Measurements from ENCODE around the gene TTC9. TPM values are rescaled to one million over a fixed set of nuclear protein-coding genes. Genes with fewer than 3 reads are reported as not detected.

TTC9 gene
- total and polyA plus RNA-seq, 4 experiments from 2014 or later: 9.2 to 25.9 (median 20.8) TPM

DNA sequence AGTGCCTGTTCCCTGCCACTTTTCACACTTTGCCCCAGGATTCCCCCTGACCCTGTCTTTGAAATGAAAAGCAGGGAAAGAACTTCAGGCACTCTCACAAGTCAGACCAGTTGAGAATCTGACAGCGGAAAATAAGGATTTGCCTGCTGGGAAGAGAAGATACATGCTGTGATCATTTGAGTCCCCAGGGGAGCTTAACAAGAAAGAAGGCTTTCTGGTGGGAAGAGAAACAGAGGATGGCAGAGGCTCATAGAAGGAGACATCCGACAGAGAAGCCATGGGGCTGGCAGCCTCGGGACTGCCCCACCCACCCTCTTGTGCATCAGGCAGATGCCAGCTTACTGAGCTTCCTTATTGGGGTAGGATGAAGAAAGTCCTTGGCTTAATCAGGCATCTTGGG, 11.9 kb downstream of the TTC9 start:
- intact Hi-C loops (cut with micrococcal nuclease): loop anchor here (2.0 kb wide), 1 partner anchor 53 kb away; the partner anchor contains the start of gene MED6

DNA sequence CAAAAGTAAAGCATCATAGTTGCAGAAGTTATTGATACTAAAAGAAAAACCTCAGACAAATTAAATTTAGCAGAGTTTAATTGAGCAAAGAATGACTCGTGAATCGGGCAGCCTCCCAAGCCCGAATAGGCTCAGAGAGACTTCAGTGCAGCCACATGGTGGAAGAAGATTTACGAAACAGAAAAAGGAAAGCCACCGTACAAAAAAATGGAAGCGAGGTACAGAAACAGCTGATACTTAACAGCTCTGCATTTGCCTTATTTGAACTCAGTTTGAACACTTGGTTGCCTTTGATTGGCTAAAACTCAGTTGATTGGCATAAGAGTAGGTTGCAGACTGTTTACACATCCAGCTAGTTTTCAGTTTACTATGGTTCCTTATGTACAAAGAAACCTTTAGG, 12.9 kb downstream of the TTC9 start:
- CTCF ChIA-PET (ENCODE audit: partially characterized antibody): interaction anchor here (0.7 to 13.1 kb wide), 6 partner anchors 14 to 164 kb away, joined by 3 to 155 read pairs (median 4); partner anchors contain the start of genes MED6 and TTC9
- Histone ChIP-seq H3K9me3 (ENCODE audit: control insufficient read depth in 1 of 2, low read length in 2 of 2) (no peaks in the 10 kb centered on the region), H3K36me3 (ENCODE audit: insufficient read depth, low read length) (no peaks in the 10 kb centered on the region), H3K4me1 (ENCODE audit: insufficient read depth, low read length) (peaks cover 88% of the 10 kb centered on the region), H3K27me3 (ENCODE audit: insufficient read depth, low read length) (no peaks in the 10 kb centered on the region), H3K4me3 (ENCODE audit: low read length in 2 of 2) (peak overlapping the region in 1 of 2 donors; percentile 41), H3K27ac (ENCODE audit: low read depth, low read length) (peak overlapping the region; percentile 77)
- POLR2A ChIA-PET (ENCODE audit: partially characterized antibody): interaction anchor here (0.6 to 13.2 kb wide), 6 partner anchors 11 to 253 kb away, joined by 3 to 363 read pairs (median 3); partner anchors contain the start of genes MED6, PCNX1 and TTC9
- Mint-ChIP-seq H3K9me3 (peaks cover 0 to 2% (median 0%) of the 10 kb centered on the region in 8 donors), H3K27ac (peak overlapping the region; percentile 93 to 99 (median 99)), H3K27me3 (no peaks in the 10 kb centered on the region), H3K4me1 (peaks cover 68 to 96% (median 85%) of the 10 kb centered on the region in 4 donors), H3K36me3 (peaks cover 25 to 26% of the 10 kb centered on the region in 2 donors), H3K4me3 (peak overlapping the region; percentile 76 to 95 (median 85))
- intact Hi-C loops (cut with micrococcal nuclease): loop anchor here (1.0 to 2.0 kb wide), 2 partner anchors 13 to 54 kb away; partner anchors contain the start of genes MED6 and TTC9
- peak; percentile 21 to 47 (median 34) for DNase-seq

More for the DNA sequence above, 11.9 kb downstream of the TTC9 start:
- H3K27ac Mint-ChIP-seq: peak overlapping the region; percentile 92 to 99 (median 98)
- no peaks in the 10 kb centered on the region for H3K9me3 Mint-ChIP-seq
- Histone ChIP-seq H3K36me3 (ENCODE audit: insufficient read depth, low read length) (no peaks in the 10 kb centered on the region), H3K4me3 (ENCODE audit: low read length in 2 of 2) (no peak overlapping the region), H3K27ac (ENCODE audit: low read depth, low read length) (peak overlapping the region; percentile 30), H3K27me3 (ENCODE audit: insufficient read depth, low read length) (no peaks in the 10 kb centered on the region), H3K4me1 (ENCODE audit: insufficient read depth, low read length) (peaks cover 87% of the 10 kb centered on the region), H3K9me3 (ENCODE audit: control insufficient read depth in 1 of 2, low read length in 2 of 2) (no peaks in the 10 kb centered on the region)
- H3K4me3 Mint-ChIP-seq: peak overlapping the region; percentile 15 to 77 (median 56)
- peaks cover 64 to 96% (median 85%) of the 10 kb centered on the region in 4 donors for H3K4me1 Mint-ChIP-seq
- ChIA-PET CTCF (ENCODE audit: partially characterized antibody) (interaction anchor here (13.1 kb wide), 1 partner anchor 13 kb away, joined by 155 read pairs; the partner anchor contains the start of gene TTC9), POLR2A (ENCODE audit: partially characterized antibody) (interaction anchor here (1.1 to 13.2 kb wide), 2 partner anchors 10 to 66 kb away, joined by 4 to 363 read pairs; partner anchors contain the start of gene TTC9)
- H3K36me3 Mint-ChIP-seq: peaks cover 27 to 29% of the 10 kb centered on the region in 2 donors
- no peak for DNase-seq
- H3K27me3 Mint-ChIP-seq: no peaks in the 10 kb centered on the region

DNA sequence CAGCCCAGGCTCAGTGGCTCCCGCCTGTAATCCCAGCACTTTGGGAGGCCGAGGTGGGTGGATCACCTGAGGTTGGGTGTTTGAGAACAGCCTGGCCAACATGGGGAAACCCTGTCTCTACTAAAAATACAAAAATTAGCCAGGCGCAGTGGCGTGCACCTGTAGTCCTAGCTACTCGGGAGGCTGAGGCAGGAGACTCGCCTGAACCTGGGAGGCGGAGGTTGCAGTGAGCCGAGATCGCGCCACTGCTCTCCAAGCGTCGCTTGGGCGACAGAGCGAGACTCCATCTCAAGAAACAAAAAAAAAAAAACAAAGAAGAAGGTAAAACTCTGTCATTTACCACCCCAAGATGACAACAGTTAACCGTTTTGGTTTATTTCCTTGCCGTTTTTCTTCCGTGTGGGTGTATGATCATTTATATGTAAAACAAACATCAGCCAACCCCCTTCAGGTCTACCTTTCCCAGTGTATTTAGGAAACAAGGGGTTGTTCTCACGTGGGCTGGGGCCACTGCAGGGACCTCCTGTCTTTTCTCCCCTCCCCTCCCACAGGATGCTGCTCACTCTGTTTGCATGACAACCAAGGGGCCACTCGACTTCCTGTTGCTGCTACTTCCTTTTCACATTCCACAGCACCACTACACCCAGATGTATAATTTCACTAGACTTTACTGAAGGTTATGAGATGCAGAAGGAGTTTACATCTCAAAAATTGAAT, 13.6 kb downstream of the TTC9 start:
- H3K36me3 Mint-ChIP-seq: peaks cover 22% of the 10 kb centered on the region in 2 donors
- Histone ChIP-seq H3K36me3 (ENCODE audit: insufficient read depth, low read length) (no peaks in the 10 kb centered on the region), H3K9me3 (ENCODE audit: control insufficient read depth in 1 of 2, low read length in 2 of 2) (no peaks in the 10 kb centered on the region), H3K27ac (ENCODE audit: low read depth, low read length) (peak overlapping the region; percentile 77), H3K4me1 (ENCODE audit: insufficient read depth, low read length) (peaks cover 90% of the 10 kb centered on the region), H3K4me3 (ENCODE audit: low read length in 2 of 2) (peak overlapping the region in 1 of 2 donors; percentile 41), H3K27me3 (ENCODE audit: insufficient read depth, low read length) (no peaks in the 10 kb centered on the region)
- POLR2A ChIA-PET (ENCODE audit: partially characterized antibody): interaction anchor here (0.6 to 13.2 kb wide), 6 partner anchors 10 to 252 kb away, joined by 3 to 363 read pairs (median 3); partner anchors contain the start of genes MED6, PCNX1 and TTC9
- H3K9me3 Mint-ChIP-seq: peaks cover 0 to 2% (median 0%) of the 10 kb centered on the region in 8 donors
- H3K4me1 Mint-ChIP-seq: peaks cover 70 to 96% (median 87%) of the 10 kb centered on the region in 4 donors
- H3K27ac Mint-ChIP-seq: peak overlapping the region; percentile 93 to 99 (median 99)
- DNase-seq: peak; percentile 82 to 92 (median 86)
- no peaks in the 10 kb centered on the region for H3K27me3 Mint-ChIP-seq
- CTCF ChIA-PET (ENCODE audit: partially characterized antibody): interaction anchor here (0.7 to 13.1 kb wide), 7 partner anchors 14 to 163 kb away, joined by 3 to 155 read pairs (median 3); partner anchors contain the start of genes MED6 and TTC9
- peak overlapping the region; percentile 76 to 95 (median 85) for H3K4me3 Mint-ChIP-seq
- intact Hi-C loops (cut with micrococcal nuclease): loop anchor here (1.0 to 2.0 kb wide), 2 partner anchors 14 to 54 kb away; partner anchors contain the start of genes MED6 and TTC9

DNA sequence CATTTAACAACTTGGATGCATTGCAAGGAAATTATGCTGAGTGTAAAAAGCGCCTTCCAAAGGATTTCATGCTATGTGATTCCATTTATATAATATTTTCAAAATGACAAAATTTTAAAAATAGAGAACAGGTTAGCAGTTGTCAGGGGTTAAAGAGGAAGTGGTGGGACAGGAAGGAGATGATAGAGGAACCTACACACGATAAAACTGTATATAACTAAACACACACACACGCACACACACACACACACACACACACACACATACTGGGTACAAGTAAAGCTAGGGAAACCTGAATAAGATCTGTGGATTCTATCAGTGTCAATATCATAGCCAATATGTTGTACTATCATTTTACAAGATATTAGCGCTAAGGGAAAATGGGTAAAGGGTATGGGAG, 17.2 kb downstream of the TTC9 start:
- peak in 4 of 5 donors; percentile 22 to 55 (median 36) for DNase-seq
- Histone ChIP-seq H3K36me3 (ENCODE audit: insufficient read depth, low read length) (no peaks in the 10 kb centered on the region), H3K4me1 (ENCODE audit: insufficient read depth, low read length) (peaks cover 89% of the 10 kb centered on the region), H3K27ac (ENCODE audit: low read depth, low read length) (peak overlapping the region; percentile 30), H3K9me3 (ENCODE audit: control insufficient read depth in 1 of 2, low read length in 2 of 2) (no peaks in the 10 kb centered on the region), H3K4me3 (ENCODE audit: low read length in 2 of 2) (peak overlapping the region in 1 of 2 donors; percentile 16), H3K27me3 (ENCODE audit: insufficient read depth, low read length) (no peaks in the 10 kb centered on the region)
- Mint-ChIP-seq H3K4me3 (peak overlapping the region; percentile 37 to 82 (median 75)), H3K27ac (peak overlapping the region; percentile 92 to 98 (median 95)), H3K9me3 (peaks cover 0 to 2% (median 0%) of the 10 kb centered on the region in 8 donors), H3K4me1 (peaks cover 76 to 94% (median 87%) of the 10 kb centered on the region in 4 donors), H3K36me3 (peaks cover 13 to 14% of the 10 kb centered on the region in 2 donors), H3K27me3 (no peaks in the 10 kb centered on the region)
- CTCF ChIA-PET (ENCODE audit: partially characterized antibody): interaction anchor here (1.1 to 13.1 kb wide), 8 partner anchors 10 to 158 kb away, joined by 3 to 155 read pairs (median 8); partner anchors contain the start of gene TTC9
- POLR2A ChIA-PET (ENCODE audit: partially characterized antibody): interaction anchor here (0.5 to 13.2 kb wide), 8 partner anchors 10 to 288 kb away, joined by 3 to 363 read pairs (median 4); partner anchors contain the start of gene TTC9
- intact Hi-C loops (cut with micrococcal nuclease): no loop called here

GRCh38 chr14:70660967-70661893, 19.5 kb downstream of the TTC9 start:
- ChIA-PET POLR2A (ENCODE audit: partially characterized antibody) (interaction anchor here (0.7 to 13.2 kb wide), 6 partner anchors 9 to 148 kb away, joined by 3 to 363 read pairs (median 5); partner anchors contain the start of genes MAP3K9 and TTC9), CTCF (ENCODE audit: partially characterized antibody) (interaction anchor here (1.1 to 13.1 kb wide), 13 partner anchors 10 to 246 kb away, joined by 3 to 155 read pairs (median 6); partner anchors contain the start of genes PCNX1 and TTC9)
- H3K36me3 ChIP-seq (ENCODE audit: insufficient read depth, low read length): no peaks in the 10 kb centered on the region
- H3K27me3 ChIP-seq (ENCODE audit: insufficient read depth, low read length): no peaks in the 10 kb centered on the region
- Mint-ChIP-seq H3K27me3 (no peaks in the 10 kb centered on the region), H3K4me3 (peak overlapping the region; percentile 26 to 80 (median 68)), H3K4me1 (peaks cover 67 to 94% (median 79%) of the 10 kb centered on the region in 4 donors), H3K9me3 (peaks cover 0 to 2% (median 0%) of the 10 kb centered on the region in 8 donors), H3K27ac (peak overlapping the region; percentile 88 to 98 (median 93)), H3K36me3 (peaks cover 16 to 20% of the 10 kb centered on the region in 2 donors)
- no peak overlapping the region for H3K4me3 ChIP-seq (ENCODE audit: low read length in 2 of 2)
- DNase-seq: peak; percentile 55 to 72 (median 60)
- peaks cover 79% of the 10 kb centered on the region for H3K4me1 ChIP-seq (ENCODE audit: insufficient read depth, low read length)
- H3K27ac ChIP-seq (ENCODE audit: low read depth, low read length): peak overlapping the region; percentile 49
- intact Hi-C loops (cut with micrococcal nuclease): loop anchor here (1.0 kb wide), 3 partner anchors 20 to 52 kb away; partner anchors contain the start of gene TTC9
- H3K9me3 ChIP-seq (ENCODE audit: control insufficient read depth in 1 of 2, low read length in 2 of 2): no peaks in the 10 kb centered on the region

DNA sequence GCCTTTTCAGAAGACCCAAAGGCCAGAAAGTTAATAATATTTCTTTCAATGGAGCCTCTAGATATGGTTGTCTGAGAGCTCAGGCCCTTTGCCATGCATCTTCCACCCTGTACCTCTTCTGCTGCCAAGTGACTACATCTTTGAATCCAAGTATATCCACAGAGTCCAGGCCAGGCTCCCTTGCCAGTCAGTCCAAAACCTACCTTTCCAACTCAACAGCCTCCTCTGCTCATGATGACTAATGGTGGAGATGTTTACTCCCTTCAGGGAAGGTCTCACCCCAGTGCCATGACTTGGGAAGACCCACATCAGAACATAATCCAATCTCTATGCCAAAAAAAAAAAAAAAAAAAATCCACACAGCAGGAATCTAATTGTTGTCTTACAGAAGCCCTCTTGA, 20.4 kb downstream of the TTC9 start:
- Mint-ChIP-seq H3K4me1 (peaks cover 64 to 94% (median 77%) of the 10 kb centered on the region in 4 donors), H3K27me3 (no peaks in the 10 kb centered on the region), H3K27ac (peak overlapping the region; percentile 88 to 98 (median 93)), H3K4me3 (peak overlapping the region in 6 of 8 donors; percentile 26 to 76 (median 62)), H3K9me3 (peaks cover 0 to 2% (median 0%) of the 10 kb centered on the region in 8 donors), H3K36me3 (peaks cover 21 to 22% of the 10 kb centered on the region in 2 donors)
- no peak for DNase-seq
- H3K4me3 ChIP-seq (ENCODE audit: low read length in 2 of 2): no peak overlapping the region
- H3K4me1 ChIP-seq (ENCODE audit: insufficient read depth, low read length): peaks cover 70% of the 10 kb centered on the region
- ChIA-PET POLR2A (ENCODE audit: partially characterized antibody) (interaction anchor here (0.8 to 13.2 kb wide), 4 partner anchors 10 to 18 kb away, joined by 3 to 363 read pairs (median 4); partner anchors contain the start of gene TTC9), CTCF (ENCODE audit: partially characterized antibody) (interaction anchor here (1.1 to 13.1 kb wide), 10 partner anchors 12 to 245 kb away, joined by 3 to 155 read pairs (median 8); partner anchors contain the start of genes PCNX1 and TTC9)
- no peaks in the 10 kb centered on the region for H3K36me3 ChIP-seq (ENCODE audit: insufficient read depth, low read length)
- intact Hi-C loops (cut with micrococcal nuclease): no loop called here
- peak overlapping the region; percentile 49 for H3K27ac ChIP-seq (ENCODE audit: low read depth, low read length)
- H3K27me3 ChIP-seq (ENCODE audit: insufficient read depth, low read length): no peaks in the 10 kb centered on the region
- H3K9me3 ChIP-seq (ENCODE audit: control insufficient read depth in 1 of 2, low read length in 2 of 2): no peaks in the 10 kb centered on the region
